Measurements from ENCODE around the gene SVEP1.
A peak's percentile ranks its signal among the peaks of the same experiment; 100 is the strongest.
"Not testable (repeated sequence)": the region's sequence is repeated elsewhere in the genome, so short reads cannot be mapped to it uniquely, and the experiment has no call there.

Gene SVEP1

GRCh38 chr9:110391826-110392485 is 187.6 kb downstream of the SVEP1 start:
- no peak overlapping the region for H3K4me3 ChIP-seq (ENCODE audit: low read depth, low read length)
- peaks cover 7% of the 10 kb centered on the region for H3K36me3 ChIP-seq (ENCODE audit: insufficient read depth, low read length)
- no peaks in the 10 kb centered on the region for H3K79me2 ChIP-seq (ENCODE audit: control insufficient read depth, insufficient read depth, low read length, unreplicated experiment)
- H3K27me3 ChIP-seq (ENCODE audit: insufficient read depth, low read length): no peaks in the 10 kb centered on the region
- H3K27ac ChIP-seq (ENCODE audit: low read depth, low read length): no peak overlapping the region
- no peak overlapping the region for H2AFZ ChIP-seq (ENCODE audit: low read length, unreplicated experiment)
- no peaks in the 10 kb centered on the region for H3K4me1 ChIP-seq (ENCODE audit: control insufficient read depth, insufficient read depth, low read length, unreplicated experiment)

GRCh38 chr9:110389148-110389750 is 190.3 kb downstream of the SVEP1 start:
- Histone ChIP-seq H3K27ac (ENCODE audit: low read depth, low read length) (no peak overlapping the region), H3K4me3 (ENCODE audit: low read depth, low read length) (no peak overlapping the region), H3K79me2 (ENCODE audit: control insufficient read depth, insufficient read depth, low read length, unreplicated experiment) (no peaks in the 10 kb centered on the region), H3K36me3 (ENCODE audit: insufficient read depth, low read length) (peaks cover 29% of the 10 kb centered on the region), H3K4me1 (ENCODE audit: control insufficient read depth, insufficient read depth, low read length, unreplicated experiment) (no peaks in the 10 kb centered on the region), H3K27me3 (ENCODE audit: insufficient read depth, low read length) (no peaks in the 10 kb centered on the region), H2AFZ (ENCODE audit: low read length, unreplicated experiment) (no peak overlapping the region)

GRCh38 chr9:110383491-110383890 is 196.1 kb downstream of the SVEP1 start:
- no peaks in the 10 kb centered on the region for H3K27me3 ChIP-seq (ENCODE audit: insufficient read depth, low read length)
- no peak overlapping the region for H2AFZ ChIP-seq (ENCODE audit: low read length, unreplicated experiment)
- H3K4me1 ChIP-seq (ENCODE audit: control insufficient read depth, insufficient read depth, low read length, unreplicated experiment): no peaks in the 10 kb centered on the region
- no peaks in the 10 kb centered on the region for H3K79me2 ChIP-seq (ENCODE audit: control insufficient read depth, insufficient read depth, low read length, unreplicated experiment)
- H3K36me3 ChIP-seq (ENCODE audit: insufficient read depth, low read length): peaks cover 29% of the 10 kb centered on the region
- H3K27ac ChIP-seq (ENCODE audit: low read depth, low read length): no peak overlapping the region
- no peak overlapping the region for H3K4me3 ChIP-seq (ENCODE audit: low read depth, low read length)

- Histone ChIP-seq H3K27ac (ENCODE audit: low read depth, low read length) (no peak overlapping the region), H2AFZ (ENCODE audit: low read length, unreplicated experiment) (no peak overlapping the region), H3K27me3 (ENCODE audit: insufficient read depth, low read length) (no peaks in the 10 kb centered on the region), H3K4me1 (ENCODE audit: control insufficient read depth, insufficient read depth, low read length, unreplicated experiment) (no peaks in the 10 kb centered on the region), H3K36me3 (ENCODE audit: insufficient read depth, low read length) (peaks cover 29% of the 10 kb centered on the region), H3K4me3 (ENCODE audit: low read depth, low read length) (no peak overlapping the region), H3K79me2 (ENCODE audit: control insufficient read depth, insufficient read depth, low read length, unreplicated experiment) (no peaks in the 10 kb centered on the region)
Measured at GRCh38 chr9:110382731-110383130, 196.8 kb downstream of the SVEP1 start.

- H3K4me1 ChIP-seq (ENCODE audit: control insufficient read depth, insufficient read depth, low read length, unreplicated experiment): peaks cover 19% of the 10 kb centered on the region
- H2AFZ ChIP-seq (ENCODE audit: low read length, unreplicated experiment): no peak overlapping the region
- no peak overlapping the region for H3K4me3 ChIP-seq (ENCODE audit: low read depth, low read length)
- peaks cover 6% of the 10 kb centered on the region for H3K36me3 ChIP-seq (ENCODE audit: insufficient read depth, low read length)
- no peak overlapping the region for H3K27ac ChIP-seq (ENCODE audit: low read depth, low read length)
- H3K79me2 ChIP-seq (ENCODE audit: control insufficient read depth, insufficient read depth, low read length, unreplicated experiment): no peaks in the 10 kb centered on the region
- no peaks in the 10 kb centered on the region for H3K27me3 ChIP-seq (ENCODE audit: insufficient read depth, low read length)
Measured at GRCh38 chr9:110371411-110372007, 208.0 kb downstream of the SVEP1 start.

GRCh38 chr9:110370315-110370714 is 209.2 kb downstream of the SVEP1 start:
- H3K4me3 ChIP-seq (ENCODE audit: low read depth, low read length): no peak overlapping the region
- H3K4me1 ChIP-seq (ENCODE audit: control insufficient read depth, insufficient read depth, low read length, unreplicated experiment): peaks cover 19% of the 10 kb centered on the region
- no peaks in the 10 kb centered on the region for H3K79me2 ChIP-seq (ENCODE audit: control insufficient read depth, insufficient read depth, low read length, unreplicated experiment)
- peaks cover 6% of the 10 kb centered on the region for H3K36me3 ChIP-seq (ENCODE audit: insufficient read depth, low read length)
- H2AFZ ChIP-seq (ENCODE audit: low read length, unreplicated experiment): no peak overlapping the region
- H3K27ac ChIP-seq (ENCODE audit: low read depth, low read length): peak overlapping the region; percentile 47
- no peaks in the 10 kb centered on the region for H3K27me3 ChIP-seq (ENCODE audit: insufficient read depth, low read length)

GRCh38 chr9:110364451-110364850 is 215.1 kb downstream of the SVEP1 start:
- H3K4me1 ChIP-seq (ENCODE audit: control insufficient read depth, insufficient read depth, low read length, unreplicated experiment): no peaks in the 10 kb centered on the region
- H3K79me2 ChIP-seq (ENCODE audit: control insufficient read depth, insufficient read depth, low read length, unreplicated experiment): no peaks in the 10 kb centered on the region
- H3K27me3 ChIP-seq (ENCODE audit: insufficient read depth, low read length): no peaks in the 10 kb centered on the region
- H3K36me3 ChIP-seq (ENCODE audit: insufficient read depth, low read length): no peaks in the 10 kb centered on the region
- no peak overlapping the region for H3K4me3 ChIP-seq (ENCODE audit: low read depth, low read length)
- no peak overlapping the region for H2AFZ ChIP-seq (ENCODE audit: low read length, unreplicated experiment)
- no peak overlapping the region for H3K27ac ChIP-seq (ENCODE audit: low read depth, low read length)

GRCh38 chr9:110358992-110359391 is 220.5 kb downstream of the SVEP1 start:
- not testable (repeated sequence) for H3K4me3 ChIP-seq (ENCODE audit: low read depth, low read length); H3K4me1 ChIP-seq (ENCODE audit: control insufficient read depth, insufficient read depth, low read length, unreplicated experiment); H3K27me3 ChIP-seq (ENCODE audit: insufficient read depth, low read length); H3K27ac ChIP-seq (ENCODE audit: low read depth, low read length); H2AFZ ChIP-seq (ENCODE audit: low read length, unreplicated experiment); H3K36me3 ChIP-seq (ENCODE audit: insufficient read depth, low read length); H3K79me2 ChIP-seq (ENCODE audit: control insufficient read depth, insufficient read depth, low read length, unreplicated experiment)

GRCh38 chr9:110357505-110357904 is 222.0 kb downstream of the SVEP1 start:
- no peaks in the 10 kb centered on the region for H3K79me2 ChIP-seq (ENCODE audit: control insufficient read depth, insufficient read depth, low read length, unreplicated experiment)
- no peaks in the 10 kb centered on the region for H3K27me3 ChIP-seq (ENCODE audit: insufficient read depth, low read length)
- H3K36me3 ChIP-seq (ENCODE audit: insufficient read depth, low read length): no peaks in the 10 kb centered on the region
- H3K4me1 ChIP-seq (ENCODE audit: control insufficient read depth, insufficient read depth, low read length, unreplicated experiment): no peaks in the 10 kb centered on the region
- H3K27ac ChIP-seq (ENCODE audit: low read depth, low read length): no peak overlapping the region
- H2AFZ ChIP-seq (ENCODE audit: low read length, unreplicated experiment): no peak overlapping the region
- H3K4me3 ChIP-seq (ENCODE audit: low read depth, low read length): no peak overlapping the region

- H3K27ac ChIP-seq (ENCODE audit: low read depth, low read length): no peak overlapping the region
- H3K27me3 ChIP-seq (ENCODE audit: insufficient read depth, low read length): no peaks in the 10 kb centered on the region
- H2AFZ ChIP-seq (ENCODE audit: low read length, unreplicated experiment): no peak overlapping the region
- peaks cover 6% of the 10 kb centered on the region for H3K4me1 ChIP-seq (ENCODE audit: control insufficient read depth, insufficient read depth, low read length, unreplicated experiment)
- H3K79me2 ChIP-seq (ENCODE audit: control insufficient read depth, insufficient read depth, low read length, unreplicated experiment): no peaks in the 10 kb centered on the region
- H3K4me3 ChIP-seq (ENCODE audit: low read depth, low read length): no peak overlapping the region
- no peaks in the 10 kb centered on the region for H3K36me3 ChIP-seq (ENCODE audit: insufficient read depth, low read length)
Measured at GRCh38 chr9:110356639-110357395, 222.7 kb downstream of the SVEP1 start.
